ENCODE data around the gene METTL25. TPM values are rescaled to one million over a fixed set of nuclear protein-coding genes. Genes with fewer than 3 reads are reported as not detected.

Gene METTL25
- total and polyA plus RNA-seq, 10 of the 15 experiments (the other 5 are each of a cell fraction or from before 2014, with no cell fraction given), result 5.6 to 11.3 (median 8.0) TPM

GRCh38 chr12:82524641-82525040 lies 166.3 kb downstream of the METTL25 start:
- in situ Hi-C loops (cut with MboI), result loop anchor here (5.0 to 25.0 kb wide), 3 partner anchors 103 to 1988 kb away; no protein-coding TSS in a partner anchor
- no peaks in the 10 kb centered on the region for H3K4me1 ChIP-seq (ENCODE audit: control insufficient read depth, insufficient read depth, low read length)
- no peak overlapping the region for H3K9ac ChIP-seq (ENCODE audit: control insufficient read depth, insufficient read depth, low read length)
- H3K27ac ChIP-seq (ENCODE audit: control insufficient read depth, insufficient read depth), result no peak overlapping the region
- intact Hi-C loops (cut with micrococcal nuclease; ENCODE audit: unreplicated experiment), result no loop called here
- ATAC-seq, result no peak
- no peaks in the 10 kb centered on the region for H4K20me1 ChIP-seq (ENCODE audit: control insufficient read depth, insufficient read depth)
- H3K4me3 ChIP-seq, result no peak overlapping the region
- no peaks in the 10 kb centered on the region for H3K79me2 ChIP-seq (ENCODE audit: control insufficient read depth, insufficient read depth, low read length)
- no peak overlapping the region for H3K4me2 ChIP-seq (ENCODE audit: control insufficient read depth, insufficient read depth)
- no peak for FAIRE-seq
- no peaks in the 10 kb centered on the region for H3K36me3 ChIP-seq (ENCODE audit: control insufficient read depth in 2 of 2, insufficient read depth in 2 of 2, low read length in 1 of 2)
- SMC1A ChIA-PET (ENCODE audit: uncharacterized antibody, unreplicated experiment), result interaction anchor here (0.9 to 3.5 kb wide), 6 partner anchors 11 to 161 kb away, joined by 3 to 36 read pairs (median 6); partner anchors contain the start of gene TMTC2
- 35% methylated on average over 2 of the region's 2 CpGs for WGBS (ENCODE audit: insufficient coverage, insufficient replicate concordance, low lambda C conversion rate, missing lambda C conversion rate)
- no peak for DNase-seq (ENCODE audit: low read depth, low spot score)
- no TSS peak for BruUV-seq (replicated peaks)
- H2AFZ ChIP-seq (ENCODE audit: control insufficient read depth, low read depth, low read length), result no peak overlapping the region
- no peaks in the 10 kb centered on the region for H3K27me3 ChIP-seq (replicated peaks in 1 of 2; ENCODE audit: control insufficient read depth in 2 of 2, insufficient read depth in 2 of 2, low read length in 1 of 2)
- CTCF ChIA-PET, result interaction anchor here (0.8 to 5.0 kb wide), 9 partner anchors 8 to 1301 kb away, joined by 3 to 55 read pairs (median 4); no protein-coding TSS in a partner anchor
- H3K9me3 ChIP-seq (replicated peaks; ENCODE audit: control insufficient read depth, insufficient read depth, low read length), result no peaks in the 10 kb centered on the region
- RAD21 ChIA-PET (ENCODE audit: unreplicated experiment), result interaction anchor here (0.6 to 2.6 kb wide), 8 partner anchors 42 to 1299 kb away, joined by 3 to 20 read pairs (median 4); partner anchors contain the start of gene TMTC2
- POLR2A ChIA-PET, result interaction anchor here (1.3 to 1.5 kb wide), 2 partner anchors 102 to 124 kb away, joined by 3 to 6 read pairs; no protein-coding TSS in a partner anchor
- TF ChIP-seq POU2F2 (IDR thresholded peaks at IDR 0.05; ENCODE audit: borderline replicate concordance, low read depth, low read length) (no peak), NFYB (IDR thresholded peaks at IDR 0.05; ENCODE audit: insufficient read depth, low read depth, low read length) (no peak), GATAD2B (conservative IDR thresholded peaks at IDR 0.05; ENCODE audit: low read depth) (no peak), ASH2L (IDR thresholded peaks at IDR 0.05; ENCODE audit: borderline replicate concordance, low read depth) (no peak), KLF5 (IDR thresholded peaks at IDR 0.05; ENCODE audit: partially characterized antibody) (no peak), HDAC6 (IDR thresholded peaks at IDR 0.05; ENCODE audit: unreplicated experiment) (no peak), CBX3 (IDR thresholded peaks at IDR 0.05; ENCODE audit: borderline replicate concordance, low read depth) (no peak), FOXK2 (IDR thresholded peaks at IDR 0.05) (no peak), EGR1 (IDR thresholded peaks at IDR 0.05; ENCODE audit: borderline replicate concordance in 1 of 2, low read depth in 2 of 2, low read length in 2 of 2) (no peak), RB1 (IDR thresholded peaks at IDR 0.05; ENCODE audit: borderline replicate concordance) (no peak)
- TF ChIP-seq, protein P1, sequence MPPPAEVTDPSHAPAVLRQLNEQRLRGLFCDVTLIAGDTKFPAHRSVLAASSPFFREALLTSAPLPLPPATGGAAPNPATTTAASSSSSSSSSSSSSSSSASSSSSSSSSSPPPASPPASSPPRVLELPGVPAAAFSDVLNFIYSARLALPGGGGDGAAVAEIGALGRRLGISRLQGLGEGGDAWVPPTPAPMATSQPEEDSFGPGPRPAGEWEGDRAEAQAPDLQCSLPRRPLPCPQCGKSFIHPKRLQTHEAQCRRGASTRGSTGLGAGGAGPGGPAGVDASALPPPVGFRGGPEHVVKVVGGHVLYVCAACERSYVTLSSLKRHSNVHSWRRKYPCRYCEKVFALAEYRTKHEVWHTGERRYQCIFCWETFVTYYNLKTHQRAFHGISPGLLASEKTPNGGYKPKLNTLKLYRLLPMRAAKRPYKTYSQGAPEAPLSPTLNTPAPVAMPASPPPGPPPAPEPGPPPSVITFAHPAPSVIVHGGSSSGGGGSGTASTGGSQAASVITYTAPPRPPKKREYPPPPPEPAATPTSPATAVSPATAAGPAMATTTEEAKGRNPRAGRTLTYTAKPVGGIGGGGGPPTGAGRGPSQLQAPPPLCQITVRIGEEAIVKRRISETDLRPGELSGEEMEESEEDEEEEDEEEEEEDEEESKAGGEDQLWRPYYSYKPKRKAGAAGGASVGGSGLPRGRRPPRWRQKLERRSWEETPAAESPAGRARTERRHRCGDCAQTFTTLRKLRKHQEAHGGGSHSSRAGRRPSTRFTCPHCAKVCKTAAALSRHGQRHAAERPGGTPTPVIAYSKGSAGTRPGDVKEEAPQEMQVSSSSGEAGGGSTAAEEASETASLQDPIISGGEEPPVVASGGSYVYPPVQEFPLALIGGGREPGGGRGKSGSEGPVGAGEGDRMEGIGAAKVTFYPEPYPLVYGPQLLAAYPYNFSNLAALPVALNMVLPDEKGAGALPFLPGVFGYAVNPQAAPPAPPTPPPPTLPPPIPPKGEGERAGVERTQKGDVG (CRISPR knock-in tag; IDR thresholded peaks at IDR 0.05), result no peak
- TF ChIP-seq, protein P2, sequence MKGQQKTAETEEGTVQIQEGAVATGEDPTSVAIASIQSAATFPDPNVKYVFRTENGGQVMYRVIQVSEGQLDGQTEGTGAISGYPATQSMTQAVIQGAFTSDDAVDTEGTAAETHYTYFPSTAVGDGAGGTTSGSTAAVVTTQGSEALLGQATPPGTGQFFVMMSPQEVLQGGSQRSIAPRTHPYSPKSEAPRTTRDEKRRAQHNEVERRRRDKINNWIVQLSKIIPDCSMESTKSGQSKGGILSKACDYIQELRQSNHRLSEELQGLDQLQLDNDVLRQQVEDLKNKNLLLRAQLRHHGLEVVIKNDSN (IDR thresholded peaks at IDR 0.05; ENCODE audit: borderline replicate concordance, extremely low read length, insufficient read depth, low read depth, low read length), result no peak
- TF ChIP-seq, protein P3, sequence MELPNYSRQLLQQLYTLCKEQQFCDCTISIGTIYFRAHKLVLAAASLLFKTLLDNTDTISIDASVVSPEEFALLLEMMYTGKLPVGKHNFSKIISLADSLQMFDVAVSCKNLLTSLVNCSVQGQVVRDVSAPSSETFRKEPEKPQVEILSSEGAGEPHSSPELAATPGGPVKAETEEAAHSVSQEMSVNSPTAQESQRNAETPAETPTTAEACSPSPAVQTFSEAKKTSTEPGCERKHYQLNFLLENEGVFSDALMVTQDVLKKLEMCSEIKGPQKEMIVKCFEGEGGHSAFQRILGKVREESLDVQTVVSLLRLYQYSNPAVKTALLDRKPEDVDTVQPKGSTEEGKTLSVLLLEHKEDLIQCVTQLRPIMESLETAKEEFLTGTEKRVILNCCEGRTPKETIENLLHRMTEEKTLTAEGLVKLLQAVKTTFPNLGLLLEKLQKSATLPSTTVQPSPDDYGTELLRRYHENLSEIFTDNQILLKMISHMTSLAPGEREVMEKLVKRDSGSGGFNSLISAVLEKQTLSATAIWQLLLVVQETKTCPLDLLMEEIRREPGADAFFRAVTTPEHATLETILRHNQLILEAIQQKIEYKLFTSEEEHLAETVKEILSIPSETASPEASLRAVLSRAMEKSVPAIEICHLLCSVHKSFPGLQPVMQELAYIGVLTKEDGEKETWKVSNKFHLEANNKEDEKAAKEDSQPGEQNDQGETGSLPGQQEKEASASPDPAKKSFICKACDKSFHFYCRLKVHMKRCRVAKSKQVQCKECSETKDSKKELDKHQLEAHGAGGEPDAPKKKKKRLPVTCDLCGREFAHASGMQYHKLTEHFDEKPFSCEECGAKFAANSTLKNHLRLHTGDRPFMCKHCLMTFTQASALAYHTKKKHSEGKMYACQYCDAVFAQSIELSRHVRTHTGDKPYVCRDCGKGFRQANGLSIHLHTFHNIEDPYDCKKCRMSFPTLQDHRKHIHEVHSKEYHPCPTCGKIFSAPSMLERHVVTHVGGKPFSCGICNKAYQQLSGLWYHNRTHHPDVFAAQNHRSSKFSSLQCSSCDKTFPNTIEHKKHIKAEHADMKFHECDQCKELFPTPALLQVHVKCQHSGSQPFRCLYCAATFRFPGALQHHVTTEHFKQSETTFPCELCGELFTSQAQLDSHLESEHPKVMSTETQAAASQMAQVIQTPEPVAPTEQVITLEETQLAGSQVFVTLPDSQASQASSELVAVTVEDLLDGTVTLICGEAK (IDR thresholded peaks at IDR 0.05; ENCODE audit: borderline replicate concordance), result no peak

Data from GM12878 (cell line).